ENCODE measurements around the gene UNC13B.

DNA sequence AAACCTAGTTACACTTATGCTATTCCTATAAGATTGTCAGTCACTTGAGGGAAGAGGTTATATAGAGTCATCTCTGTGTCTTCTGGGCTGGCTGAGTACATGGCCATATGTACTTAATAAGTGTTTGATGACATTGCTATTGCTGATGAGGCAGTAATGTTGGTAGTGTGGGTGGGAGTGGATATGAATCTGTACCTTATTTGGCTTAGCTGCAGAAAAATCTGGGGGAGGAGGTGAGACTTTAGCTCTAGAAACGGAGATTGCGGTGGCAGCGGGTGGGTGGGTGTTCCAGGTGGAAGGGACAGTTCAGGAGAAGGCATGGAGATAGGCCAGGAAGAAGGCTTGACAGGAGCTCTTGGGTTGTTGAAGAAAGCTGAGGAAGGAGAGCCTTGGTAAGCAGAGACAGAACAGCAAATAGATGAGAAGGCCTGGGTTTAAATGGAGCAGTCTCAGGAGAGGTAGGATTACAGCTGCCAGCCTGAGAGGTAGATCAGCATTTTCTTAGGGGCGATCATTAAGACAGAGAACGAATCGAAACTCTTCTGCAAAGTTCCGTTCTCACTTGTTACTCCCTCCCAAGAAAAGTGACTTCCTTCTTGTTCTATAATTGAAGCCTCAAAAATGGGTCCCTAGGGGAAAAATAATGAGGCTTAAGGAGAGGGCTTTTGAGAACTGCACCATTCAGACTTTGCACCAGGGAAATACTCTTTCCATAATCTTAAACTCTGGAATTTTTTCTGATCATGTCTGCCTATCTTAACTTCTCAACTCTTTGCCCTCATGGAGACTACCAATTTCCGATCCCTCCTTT, 160.5 kb downstream of the UNC13B start:
- TF ChIP-seq, protein P1, sequence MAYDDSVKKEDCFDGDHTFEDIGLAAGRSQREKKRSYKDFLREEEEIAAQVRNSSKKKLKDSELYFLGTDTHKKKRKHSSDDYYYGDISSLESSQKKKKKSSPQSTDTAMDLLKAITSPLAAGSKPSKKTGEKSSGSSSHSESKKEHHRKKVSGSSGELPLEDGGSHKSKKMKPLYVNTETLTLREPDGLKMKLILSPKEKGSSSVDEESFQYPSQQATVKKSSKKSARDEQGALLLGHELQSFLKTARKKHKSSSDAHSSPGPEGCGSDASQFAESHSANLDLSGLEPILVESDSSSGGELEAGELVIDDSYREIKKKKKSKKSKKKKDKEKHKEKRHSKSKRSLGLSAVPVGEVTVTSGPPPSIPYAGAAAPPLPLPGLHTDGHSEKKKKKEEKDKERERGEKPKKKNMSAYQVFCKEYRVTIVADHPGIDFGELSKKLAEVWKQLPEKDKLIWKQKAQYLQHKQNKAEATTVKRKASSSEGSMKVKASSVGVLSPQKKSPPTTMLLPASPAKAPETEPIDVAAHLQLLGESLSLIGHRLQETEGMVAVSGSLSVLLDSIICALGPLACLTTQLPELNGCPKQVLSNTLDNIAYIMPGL (CRISPR knock-in tag; IDR thresholded peaks at IDR 0.05), result no peak
- TF ChIP-seq, protein P2, sequence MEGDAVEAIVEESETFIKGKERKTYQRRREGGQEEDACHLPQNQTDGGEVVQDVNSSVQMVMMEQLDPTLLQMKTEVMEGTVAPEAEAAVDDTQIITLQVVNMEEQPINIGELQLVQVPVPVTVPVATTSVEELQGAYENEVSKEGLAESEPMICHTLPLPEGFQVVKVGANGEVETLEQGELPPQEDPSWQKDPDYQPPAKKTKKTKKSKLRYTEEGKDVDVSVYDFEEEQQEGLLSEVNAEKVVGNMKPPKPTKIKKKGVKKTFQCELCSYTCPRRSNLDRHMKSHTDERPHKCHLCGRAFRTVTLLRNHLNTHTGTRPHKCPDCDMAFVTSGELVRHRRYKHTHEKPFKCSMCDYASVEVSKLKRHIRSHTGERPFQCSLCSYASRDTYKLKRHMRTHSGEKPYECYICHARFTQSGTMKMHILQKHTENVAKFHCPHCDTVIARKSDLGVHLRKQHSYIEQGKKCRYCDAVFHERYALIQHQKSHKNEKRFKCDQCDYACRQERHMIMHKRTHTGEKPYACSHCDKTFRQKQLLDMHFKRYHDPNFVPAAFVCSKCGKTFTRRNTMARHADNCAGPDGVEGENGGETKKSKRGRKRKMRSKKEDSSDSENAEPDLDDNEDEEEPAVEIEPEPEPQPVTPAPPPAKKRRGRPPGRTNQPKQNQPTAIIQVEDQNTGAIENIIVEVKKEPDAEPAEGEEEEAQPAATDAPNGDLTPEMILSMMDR (IDR thresholded peaks at IDR 0.05), result no peak
- TF ChIP-seq, protein P3, sequence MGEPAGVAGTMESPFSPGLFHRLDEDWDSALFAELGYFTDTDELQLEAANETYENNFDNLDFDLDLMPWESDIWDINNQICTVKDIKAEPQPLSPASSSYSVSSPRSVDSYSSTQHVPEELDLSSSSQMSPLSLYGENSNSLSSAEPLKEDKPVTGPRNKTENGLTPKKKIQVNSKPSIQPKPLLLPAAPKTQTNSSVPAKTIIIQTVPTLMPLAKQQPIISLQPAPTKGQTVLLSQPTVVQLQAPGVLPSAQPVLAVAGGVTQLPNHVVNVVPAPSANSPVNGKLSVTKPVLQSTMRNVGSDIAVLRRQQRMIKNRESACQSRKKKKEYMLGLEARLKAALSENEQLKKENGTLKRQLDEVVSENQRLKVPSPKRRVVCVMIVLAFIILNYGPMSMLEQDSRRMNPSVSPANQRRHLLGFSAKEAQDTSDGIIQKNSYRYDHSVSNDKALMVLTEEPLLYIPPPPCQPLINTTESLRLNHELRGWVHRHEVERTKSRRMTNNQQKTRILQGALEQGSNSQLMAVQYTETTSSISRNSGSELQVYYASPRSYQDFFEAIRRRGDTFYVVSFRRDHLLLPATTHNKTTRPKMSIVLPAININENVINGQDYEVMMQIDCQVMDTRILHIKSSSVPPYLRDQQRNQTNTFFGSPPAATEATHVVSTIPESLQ (CRISPR knock-in tag; IDR thresholded peaks at IDR 0.05), result no peak
- TF ChIP-seq, protein P4, sequence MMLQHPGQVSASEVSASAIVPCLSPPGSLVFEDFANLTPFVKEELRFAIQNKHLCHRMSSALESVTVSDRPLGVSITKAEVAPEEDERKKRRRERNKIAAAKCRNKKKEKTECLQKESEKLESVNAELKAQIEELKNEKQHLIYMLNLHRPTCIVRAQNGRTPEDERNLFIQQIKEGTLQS (CRISPR knock-in tag; conservative IDR thresholded peaks at IDR 0.05), result no peak
- TF ChIP-seq SMAD3 (CRISPR knock-in tag; IDR thresholded peaks at IDR 0.05; ENCODE audit: borderline replicate concordance) (no peak), SMAD4 (CRISPR knock-in tag; IDR thresholded peaks at IDR 0.05) (no peak), ATF1 (CRISPR knock-in tag; IDR thresholded peaks at IDR 0.05) (no peak), JUN (CRISPR knock-in tag; IDR thresholded peaks at IDR 0.05) (no peak)
- TF ChIP-seq, protein P5, sequence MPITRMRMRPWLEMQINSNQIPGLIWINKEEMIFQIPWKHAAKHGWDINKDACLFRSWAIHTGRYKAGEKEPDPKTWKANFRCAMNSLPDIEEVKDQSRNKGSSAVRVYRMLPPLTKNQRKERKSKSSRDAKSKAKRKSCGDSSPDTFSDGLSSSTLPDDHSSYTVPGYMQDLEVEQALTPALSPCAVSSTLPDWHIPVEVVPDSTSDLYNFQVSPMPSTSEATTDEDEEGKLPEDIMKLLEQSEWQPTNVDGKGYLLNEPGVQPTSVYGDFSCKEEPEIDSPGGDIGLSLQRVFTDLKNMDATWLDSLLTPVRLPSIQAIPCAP (CRISPR knock-in tag; IDR thresholded peaks at IDR 0.05), result no peak
